Embryonic facial prominence (tissue), 1 donor: ENCODE measurements around the gene NF2.

Source experiments
- DNase-seq: peaks from one replicate; pipeline ENCODE4 v3.0.0-alpha.2; 2016; ENCODE audit errors: extremely low spot score

Gene NF2

DNA sequence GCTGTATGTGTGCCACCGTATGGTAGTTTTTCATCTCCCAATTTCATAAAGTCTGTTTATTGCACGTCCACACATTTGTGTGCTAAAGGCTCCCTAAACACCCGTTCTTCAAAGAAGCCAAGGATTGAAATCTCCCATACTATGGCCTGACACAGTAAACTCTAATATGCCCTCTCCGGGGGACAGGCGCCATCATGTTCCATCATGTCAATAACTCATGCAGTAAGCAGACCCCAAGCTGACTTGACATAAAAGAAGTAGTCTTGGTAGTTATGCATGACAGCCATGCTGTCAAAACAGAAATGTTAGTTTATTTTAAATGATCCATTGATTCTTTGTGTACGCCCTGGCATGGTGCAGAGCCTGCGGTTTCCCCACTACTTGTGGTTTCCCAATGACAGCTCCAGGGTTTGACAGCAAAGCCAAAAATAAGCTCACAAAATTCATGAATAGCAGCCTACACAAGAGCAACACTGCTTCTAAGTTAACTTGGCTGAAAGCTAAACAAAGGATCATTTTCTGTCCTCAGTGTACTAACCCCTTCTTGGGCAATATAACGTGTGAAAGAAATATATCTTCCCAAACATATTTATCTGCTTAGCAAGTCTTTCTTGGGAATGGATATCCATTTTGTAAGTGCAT, 59.9 kb downstream of the NF2 start:
- DNase-seq, result peak; percentile 33

DNA sequence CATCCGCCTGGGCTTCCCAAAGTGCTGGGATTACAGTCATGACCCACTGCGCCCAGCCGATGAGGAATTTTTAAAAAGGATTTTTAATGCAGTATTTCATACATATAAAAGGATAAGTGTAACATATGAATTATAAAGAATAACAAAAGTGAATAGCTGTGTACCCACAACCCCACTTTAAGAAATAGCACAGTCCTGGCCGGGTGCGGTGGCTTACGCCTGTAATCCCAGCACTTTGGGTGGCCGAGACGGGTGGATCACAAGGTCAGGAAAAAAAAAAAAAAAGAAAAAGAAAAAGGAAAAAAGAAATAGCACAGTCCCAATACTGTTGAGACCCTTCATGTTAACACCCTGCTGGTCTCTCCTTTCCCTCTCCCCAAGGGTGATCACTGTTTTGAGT, 62.1 kb downstream of the NF2 start:
- DNase-seq, result no peak

DNA sequence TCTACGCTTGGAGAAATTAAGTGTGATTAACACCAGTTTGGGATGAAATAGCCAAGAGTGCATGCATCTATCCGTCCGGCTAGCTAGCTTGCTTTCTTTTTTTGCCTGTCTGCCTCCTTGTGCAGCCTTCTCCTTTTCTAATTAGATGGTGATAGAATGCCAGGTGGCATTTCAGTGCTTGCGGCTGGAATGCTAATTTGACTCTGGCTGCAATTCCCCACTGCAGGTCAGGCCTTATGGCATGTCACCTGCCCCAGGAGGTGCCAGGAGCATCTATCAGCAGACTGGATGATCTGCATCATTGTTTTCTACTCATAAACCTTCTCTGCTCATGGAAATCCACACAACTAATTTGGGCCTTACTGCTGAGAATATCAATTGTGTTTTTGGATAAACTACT, 65.2 kb downstream of the NF2 start:
- no peak for DNase-seq

DNA sequence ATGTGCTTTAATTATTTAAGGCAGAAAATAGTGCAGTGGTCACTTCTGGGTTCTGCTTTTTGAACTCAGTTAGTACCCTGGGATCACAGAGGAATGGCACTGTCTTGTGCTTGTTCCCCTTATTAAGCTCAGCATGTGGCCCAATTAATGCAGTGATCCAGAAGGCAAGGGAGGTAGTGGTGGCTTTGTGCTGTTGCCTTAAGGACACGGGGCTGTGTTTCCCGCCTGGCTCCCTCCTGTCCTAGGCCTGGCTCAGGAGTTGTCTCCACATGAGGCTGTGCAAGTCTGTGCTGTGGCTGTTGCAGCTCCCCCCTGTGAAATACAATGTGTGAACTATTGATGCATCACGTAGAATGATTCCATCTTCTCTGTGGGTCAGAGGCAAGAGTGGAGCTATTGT, 67.2 kb downstream of the NF2 start:
- no peak for DNase-seq

DNA sequence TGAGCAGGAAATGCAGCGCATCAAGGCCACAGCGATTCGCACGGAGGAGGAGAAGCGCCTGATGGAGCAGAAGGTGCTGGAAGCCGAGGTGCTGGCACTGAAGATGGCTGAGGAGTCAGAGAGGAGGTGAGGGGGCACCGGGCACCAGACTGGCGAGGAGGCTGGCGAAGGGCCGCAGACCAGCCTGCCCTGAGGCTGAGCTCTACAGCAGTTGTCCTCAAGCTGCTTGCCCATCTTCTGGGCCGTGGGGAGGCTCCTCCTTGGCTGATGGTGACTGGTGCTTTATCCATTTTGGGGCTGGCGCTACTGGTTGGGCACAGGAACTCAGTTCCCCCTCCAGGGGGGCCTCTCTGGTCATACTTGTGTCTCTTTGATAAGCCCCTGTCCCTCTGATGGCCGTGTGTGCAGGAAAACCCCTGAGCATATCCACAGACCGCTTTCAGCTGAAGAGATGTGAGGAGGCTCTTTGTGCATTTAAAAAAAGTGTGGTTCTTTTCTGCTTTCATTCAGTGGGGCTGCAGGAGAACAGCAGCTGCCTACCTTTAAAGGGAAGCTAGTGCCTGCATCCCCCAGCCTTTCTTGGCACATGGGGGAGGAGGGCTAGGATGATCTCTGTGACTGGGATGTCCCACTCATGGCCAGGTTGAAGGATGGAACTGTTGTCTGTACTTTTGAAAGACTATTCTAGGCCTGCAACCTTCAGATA, 70.1 kb downstream of the NF2 start:
- DNase-seq, result no peak

DNA sequence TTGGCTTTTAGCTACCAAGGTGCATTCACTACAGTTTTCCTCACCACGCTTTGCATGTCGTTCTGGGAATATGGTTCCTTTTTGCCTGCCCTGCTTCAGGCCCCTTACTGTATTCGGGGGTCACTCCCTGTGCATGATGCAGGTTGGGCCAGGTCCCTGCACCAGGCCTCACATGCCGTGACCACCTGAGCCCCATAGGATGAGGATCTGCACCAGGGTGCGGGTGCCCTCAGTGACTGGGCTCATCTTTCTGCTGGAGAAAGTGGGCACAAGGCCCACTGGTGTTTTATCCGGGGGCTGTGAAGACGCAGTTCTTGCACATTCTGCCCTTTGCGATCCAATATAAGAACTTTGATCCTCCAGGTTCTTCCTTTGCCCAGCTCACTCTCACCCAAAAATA, 70.7 kb downstream of the NF2 start:
- no peak for DNase-seq

DNA sequence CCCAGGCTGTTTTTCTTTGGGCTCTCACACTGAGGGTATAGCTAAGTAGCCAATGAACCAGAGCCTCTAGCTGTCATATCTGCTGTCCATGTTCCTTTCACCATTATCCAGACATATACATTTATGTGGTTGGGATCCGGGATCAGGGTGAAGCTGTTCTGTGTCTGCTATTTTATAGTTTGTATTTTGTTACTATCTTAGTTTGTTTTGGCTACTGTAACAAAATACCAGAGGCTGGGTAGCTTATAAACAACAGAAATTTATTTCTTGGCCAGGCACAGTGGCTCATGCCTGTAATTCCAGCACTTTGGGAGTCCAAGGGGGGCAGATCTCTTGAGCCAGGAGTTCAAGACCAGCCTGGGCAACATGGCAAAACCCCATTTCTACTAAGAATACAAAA, 75.9 kb downstream of the NF2 start:
- DNase-seq, result no peak

DNA sequence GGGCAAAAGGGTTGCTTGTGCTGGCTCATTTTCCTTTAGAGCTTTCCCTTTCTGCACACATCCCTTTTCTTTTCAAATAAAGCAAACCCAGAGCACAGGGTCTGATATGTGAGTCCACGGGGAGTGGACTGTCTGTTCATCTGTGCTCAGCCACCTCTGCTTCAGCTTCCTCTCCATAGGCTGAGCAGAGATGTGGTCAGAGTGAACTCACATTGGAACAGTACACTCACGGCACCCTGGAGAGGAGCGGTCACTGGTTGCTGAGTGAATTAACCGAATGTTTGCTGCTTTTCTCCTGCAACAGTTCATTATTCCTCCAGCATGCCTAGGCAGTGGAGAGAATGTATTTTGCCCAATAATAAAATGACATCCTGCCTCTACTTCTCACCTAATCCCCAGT, 80.1 kb downstream of the NF2 start:
- no peak for DNase-seq

DNA sequence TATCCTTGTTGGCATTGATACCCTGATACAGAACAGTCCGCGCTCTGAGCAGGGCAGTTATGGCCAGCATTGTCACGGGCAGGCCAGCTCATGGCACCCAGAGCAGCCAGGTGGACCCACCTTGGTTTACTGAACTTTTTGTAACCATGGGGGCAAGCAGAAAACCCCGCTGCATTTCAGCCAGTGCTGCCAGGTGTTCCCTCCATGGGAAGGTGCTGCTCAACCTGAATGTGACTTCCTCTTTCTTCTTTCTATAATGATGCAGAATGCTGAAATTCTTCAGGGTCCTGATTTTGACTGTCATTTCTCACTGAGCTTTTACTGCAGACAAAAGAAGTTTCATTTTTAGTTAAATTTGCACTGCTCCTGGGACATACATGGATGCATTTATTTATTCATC, 80.8 kb downstream of the NF2 start:
- DNase-seq, result no peak

DNA sequence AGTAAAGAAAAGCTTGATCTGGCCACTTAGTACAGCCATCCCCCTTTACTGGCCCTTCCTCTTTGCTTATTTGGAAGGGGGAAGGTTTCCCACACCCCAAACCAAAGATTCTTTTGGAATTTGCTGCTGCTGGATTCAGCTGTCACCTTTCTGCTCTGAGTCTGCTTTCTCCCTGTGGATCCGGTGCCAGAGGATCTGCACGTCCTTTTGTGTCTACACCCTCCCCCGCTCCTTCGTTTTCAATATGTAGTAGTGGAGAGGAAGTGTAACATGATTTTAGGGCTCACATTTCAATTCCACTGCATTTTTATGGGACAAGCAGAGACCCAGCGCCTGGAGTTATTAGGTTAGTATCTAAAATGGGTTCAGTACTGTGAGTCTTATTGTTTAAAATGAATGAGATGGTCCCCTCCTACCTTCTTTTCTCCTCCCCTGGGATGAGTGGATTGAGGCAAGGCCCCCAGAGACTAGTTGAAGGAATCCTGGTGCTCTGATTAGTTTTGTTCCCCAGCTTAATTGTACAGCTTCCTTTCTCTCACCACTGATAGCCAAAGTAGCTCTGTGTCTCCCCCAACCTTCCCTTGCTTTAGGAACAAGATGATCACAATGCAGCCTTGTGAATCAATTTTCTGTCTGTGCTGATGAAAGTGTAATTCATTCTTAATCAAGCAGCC, 85.9 kb downstream of the NF2 start:
- DNase-seq, result no peak

DNA sequence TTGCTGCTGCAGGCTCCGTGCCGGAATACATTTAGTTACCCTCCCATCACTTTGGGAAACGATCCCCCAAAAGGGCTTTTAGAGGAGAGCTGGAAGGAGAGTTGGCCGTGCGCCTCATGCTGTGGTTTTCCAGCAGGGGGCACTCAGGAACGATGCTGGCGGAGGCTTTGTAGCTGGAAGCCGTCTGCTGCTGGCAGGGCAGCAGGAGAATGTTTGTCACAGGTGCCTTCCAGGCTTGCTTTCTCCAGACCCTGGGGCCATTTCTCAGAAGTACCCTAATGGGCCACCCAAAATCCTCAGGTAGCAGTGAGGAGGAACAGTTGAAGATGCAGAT, 86.4 kb downstream of the NF2 start:
- DNase-seq, result no peak

DNA sequence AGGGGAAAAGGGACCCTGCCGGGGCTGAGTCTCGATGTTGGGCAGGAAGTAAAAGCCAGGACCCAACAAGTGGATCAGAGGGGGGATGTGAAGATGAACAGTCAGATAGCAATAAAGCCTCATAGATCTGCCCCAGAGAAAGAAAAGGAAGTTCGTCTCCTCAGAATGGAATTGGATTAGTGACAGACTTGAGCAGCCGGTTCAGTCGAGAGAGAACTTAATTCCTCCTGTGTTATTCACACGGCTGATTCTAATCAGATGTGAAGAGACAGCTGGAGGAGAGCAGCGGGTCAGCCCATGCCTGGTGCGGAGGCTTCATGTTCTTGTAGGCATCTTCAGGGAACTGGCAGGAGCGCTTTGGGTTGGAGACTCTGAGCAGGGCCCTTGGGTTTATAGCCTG, 87.0 kb downstream of the NF2 start:
- DNase-seq, result no peak

DNA sequence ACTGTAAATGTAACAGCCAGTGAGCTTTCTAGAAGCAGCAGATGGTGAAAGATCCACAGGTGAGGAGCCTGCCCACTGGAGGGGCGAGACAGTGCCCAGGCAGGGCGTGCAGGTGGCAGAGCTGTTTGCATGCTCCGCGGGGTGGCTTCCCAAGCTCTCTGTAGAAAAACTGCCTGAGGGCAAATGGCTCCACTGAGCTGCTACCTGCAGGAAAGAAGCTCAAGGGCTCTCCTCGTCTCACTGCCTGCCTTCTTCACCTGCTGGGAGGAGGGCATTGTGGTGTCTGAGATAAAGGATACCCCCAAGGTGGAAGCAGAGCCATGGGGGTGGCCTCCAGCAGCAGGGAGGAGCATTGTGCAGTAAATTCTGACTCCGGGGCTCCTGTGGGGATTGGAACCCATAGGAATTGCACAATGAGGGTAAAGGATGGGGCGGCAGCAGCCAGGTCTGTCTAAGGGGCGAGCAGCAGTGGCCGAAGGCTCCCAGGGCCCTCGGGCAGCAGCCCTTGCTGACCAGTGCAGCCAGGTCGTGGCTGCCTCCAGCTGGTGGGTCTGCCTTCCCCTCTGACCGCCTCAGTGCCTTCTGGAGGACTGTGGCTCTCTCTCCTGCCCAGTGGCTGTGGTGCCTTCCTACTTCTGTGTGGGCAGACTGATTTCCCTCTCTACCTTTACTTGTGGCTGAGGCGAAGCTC, 88.3 kb downstream of the NF2 start:
- DNase-seq, result no peak

DNA sequence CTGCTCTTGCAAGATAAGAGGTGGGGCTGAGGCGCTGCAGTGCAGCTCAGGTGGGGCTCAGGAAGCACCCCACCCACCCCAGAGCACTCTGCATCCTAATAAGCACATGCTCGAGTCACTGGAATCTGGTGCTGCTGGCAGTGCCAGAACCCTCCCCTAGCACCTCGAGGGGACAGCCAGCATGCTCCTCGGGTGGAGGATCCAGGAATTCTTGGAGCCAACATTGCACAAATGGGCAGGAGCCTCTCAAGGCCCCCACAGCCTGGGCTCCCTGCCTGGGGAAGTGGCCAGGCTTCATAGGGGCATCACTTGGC, 88.9 kb downstream of the NF2 start:
- DNase-seq, result no peak

DNA sequence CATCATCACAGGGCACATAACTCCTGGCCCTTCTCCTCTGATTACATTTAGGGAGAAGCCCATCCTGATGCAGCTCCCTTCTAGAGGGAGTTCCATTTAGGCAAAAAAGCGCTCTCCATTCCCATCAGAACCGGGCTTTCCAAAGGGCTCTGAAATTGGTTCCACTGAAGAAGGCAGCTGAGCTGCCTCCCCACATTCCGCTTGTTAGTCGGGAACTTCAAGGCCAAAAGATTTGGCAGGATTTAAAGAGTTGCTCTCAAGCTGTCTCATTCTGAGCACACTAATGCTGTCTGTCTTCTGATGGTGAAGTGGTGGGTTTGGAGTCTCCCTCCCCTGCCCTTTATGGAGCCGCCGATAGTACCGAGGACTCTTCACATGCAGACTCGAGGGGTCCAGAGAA, 89.7 kb downstream of the NF2 start:
- DNase-seq, result no peak

DNA sequence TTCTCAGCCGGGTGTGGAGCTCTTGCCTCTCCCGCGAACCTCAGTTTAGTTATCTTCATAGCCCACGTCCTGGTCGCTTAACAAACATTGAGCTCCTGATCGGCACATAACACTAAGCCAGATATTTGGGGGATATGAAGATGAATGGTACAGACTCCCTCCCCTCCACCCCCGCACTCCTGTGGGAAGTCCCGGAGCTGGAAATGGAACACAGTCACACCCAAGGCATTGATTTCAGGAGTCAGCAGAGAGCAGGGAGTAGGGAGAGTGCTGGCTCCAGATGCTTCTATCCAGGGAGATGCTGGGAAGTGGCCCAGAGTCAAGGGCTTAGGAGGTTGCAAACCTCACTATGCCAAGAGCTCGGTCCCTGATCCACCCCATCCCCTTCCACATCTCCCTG, 90.2 kb downstream of the NF2 start:
- DNase-seq, result no peak

DNA sequence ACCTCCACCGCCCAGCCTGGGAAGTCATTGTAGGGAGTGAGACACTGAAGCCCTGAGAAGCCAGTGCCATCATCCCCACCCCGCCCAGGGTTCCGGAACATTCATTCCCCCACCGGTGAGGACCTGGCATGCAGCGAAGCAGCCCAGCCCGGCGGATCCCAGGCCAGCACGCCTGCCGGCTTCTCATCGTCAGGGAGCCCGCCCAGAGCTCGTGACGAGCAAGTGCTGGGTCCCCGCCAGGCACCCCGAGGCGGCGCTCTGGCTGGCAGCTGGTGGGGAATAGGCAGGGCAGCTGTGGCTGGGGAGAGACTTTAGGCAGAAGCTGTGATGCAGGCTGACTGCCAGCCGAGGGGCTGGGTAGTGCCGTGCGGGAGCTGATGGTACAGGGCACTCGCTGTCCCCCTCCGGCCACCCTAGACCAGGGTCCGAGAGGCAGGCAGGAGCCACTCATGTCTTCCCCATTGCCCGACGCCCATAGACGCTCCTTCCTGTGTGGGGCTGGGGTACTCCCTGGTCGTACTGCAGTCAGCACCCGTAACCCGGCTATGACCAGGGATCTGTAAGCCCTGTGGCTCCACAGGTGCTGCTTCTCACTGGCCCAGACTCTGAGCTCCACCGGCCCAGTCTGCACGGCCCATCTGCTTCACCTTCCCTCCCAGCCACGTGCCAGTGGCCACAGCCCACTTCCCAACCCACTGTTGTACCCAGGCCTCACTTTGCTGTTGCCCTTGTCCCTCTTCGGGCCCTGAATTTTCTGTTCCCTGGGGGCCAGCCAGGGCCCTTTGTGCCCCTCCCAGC, 91.9 kb downstream of the NF2 start:
- DNase-seq, result no peak

DNA sequence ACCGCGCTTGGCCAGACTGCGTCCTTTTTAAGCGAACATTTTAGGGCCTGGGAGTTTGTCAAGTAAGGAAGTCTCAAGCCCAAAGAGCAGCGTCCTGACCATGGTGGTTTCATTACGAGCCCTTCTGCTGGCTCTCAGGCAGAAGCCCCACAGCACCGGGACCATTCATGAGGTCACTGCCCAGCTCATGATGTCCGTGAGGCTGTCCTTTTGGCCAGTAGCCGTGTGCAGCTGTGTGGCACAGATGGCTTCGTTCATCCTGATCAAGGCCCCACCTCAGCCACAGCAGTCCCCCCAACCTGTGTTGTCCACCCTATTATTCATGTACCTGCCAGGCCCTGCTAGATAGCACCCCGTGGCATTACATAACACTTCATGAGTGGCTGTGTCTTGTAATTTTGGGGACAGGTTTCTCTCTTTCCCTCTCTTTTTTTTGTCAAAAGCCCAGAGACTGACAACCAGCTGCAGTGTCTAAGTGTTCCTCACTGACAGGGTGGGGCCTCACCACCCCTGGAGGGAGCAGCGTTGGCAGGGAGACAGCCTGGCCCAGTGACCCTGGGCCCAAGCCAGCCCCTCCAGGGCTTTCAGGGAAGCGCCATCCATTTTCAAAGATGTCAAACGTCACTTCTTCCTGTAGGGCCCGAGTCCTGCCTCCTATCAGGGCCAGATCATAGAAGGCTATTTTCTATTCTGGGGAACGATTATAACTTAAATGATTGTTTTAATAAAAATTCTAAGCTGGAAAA, 94.6 kb downstream of the NF2 start:
- no peak for DNase-seq

DNA sequence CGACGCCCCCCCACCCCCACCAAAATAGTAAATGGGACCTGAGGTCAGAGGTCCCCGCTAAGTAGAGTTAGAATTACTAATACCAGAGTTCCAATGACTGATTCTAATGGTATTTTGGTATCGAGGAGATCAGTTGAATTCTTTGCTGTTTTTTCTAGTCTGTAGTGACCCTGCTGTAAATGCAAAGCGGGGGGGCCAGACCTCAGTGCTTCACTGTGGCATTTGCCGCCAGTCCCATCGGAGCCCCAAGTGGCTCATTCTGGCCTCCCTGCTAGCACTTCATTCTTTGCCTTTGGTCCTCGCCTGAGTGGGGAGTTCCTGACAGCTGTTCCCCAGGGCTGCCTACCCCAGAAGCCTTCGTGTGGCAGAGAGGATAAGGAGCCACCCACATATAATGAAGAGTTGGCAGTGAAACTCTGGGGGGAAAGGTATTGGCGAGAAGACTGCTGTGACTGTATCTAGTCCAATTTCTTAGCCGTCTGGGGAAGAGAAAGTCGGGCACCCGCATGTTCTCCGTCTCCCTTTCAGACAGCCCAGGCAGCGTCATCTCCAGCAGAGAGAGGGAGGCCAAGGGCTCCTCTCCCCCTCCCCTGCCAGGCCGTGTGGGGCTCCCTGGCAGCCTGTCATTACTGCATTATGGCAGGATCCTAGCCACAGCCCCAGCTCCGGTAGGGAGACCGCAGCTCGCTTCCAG, 96.9 kb downstream of the NF2 start:
- no peak for DNase-seq

DNA sequence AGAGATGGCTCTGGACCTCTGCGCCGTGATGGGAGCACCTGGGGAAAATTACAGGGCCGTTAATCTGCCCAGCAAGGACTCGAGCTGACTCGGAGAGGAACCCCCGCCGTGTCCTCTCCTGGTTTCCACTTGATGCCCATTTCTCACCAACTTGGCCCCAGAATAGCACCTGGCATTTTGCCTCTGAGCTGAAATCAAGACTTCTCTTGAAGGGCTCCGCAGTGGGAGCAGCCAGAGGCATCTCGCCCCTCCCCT, 97.4 kb downstream of the NF2 start:
- no peak for DNase-seq
